SKM-1 treated with dmso at 0.1 percent for 144 hours (cell line): ENCODE measurements around the gene DGKE.

Experiments used
- DNase-seq: peaks from one replicate; lab custom pipeline; 2025; ENCODE audit not compliant: unreplicated experiment; lab: John Stamatoyannopoulos, UW

Gene DGKE

GRCh38 chr17:56833809-56834379, at the start of gene DGKE, which contains the start of gene C17orf67:
Gene DGKE (plus strand): TSS chr17:56834151. CDS start chr17:56834796, 645 bp downstream.
Gene C17orf67 (minus strand): TSS chr17:56833920. CDS start chr17:56815810, 18,110 bp downstream.
- peak; percentile 93 for DNase-seq

GRCh38 chr17:56785405-56785804, 48.5 kb upstream of the DGKE start:
- DNase-seq, result no peak

DNA sequence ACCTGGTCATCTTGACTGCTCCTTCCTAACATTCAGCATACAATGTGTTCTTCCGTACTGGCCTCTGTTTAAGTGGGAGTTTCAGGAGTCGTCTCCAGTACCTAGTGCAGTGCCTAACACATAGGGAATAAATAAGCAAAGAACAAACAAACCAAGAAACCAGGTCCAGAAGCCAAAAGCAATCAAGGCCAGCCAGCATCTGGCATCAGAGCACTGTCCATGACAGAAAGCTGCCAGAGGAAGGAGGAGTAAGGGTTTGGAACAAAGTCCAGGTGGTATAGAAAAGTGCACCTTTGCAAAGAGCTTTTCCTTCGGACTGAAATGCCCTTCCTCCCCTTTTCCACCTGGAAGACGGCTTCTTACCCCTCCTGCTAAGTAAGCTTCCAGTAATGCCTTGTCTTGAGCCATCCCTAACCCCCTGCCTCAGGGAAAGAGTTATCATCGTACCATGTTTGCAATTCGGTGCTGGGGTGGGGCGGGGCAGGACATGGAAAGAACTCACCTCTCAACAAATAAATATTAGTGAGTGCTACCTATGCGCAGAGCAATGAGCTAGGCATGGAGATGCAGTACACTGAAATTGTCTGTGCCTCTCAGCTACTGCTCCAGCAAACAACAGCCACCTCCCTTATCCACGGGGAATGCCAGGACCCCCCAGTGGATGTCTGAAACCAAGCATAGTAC, 47.8 kb upstream of the DGKE start:
- DNase-seq, result no peak

DNA sequence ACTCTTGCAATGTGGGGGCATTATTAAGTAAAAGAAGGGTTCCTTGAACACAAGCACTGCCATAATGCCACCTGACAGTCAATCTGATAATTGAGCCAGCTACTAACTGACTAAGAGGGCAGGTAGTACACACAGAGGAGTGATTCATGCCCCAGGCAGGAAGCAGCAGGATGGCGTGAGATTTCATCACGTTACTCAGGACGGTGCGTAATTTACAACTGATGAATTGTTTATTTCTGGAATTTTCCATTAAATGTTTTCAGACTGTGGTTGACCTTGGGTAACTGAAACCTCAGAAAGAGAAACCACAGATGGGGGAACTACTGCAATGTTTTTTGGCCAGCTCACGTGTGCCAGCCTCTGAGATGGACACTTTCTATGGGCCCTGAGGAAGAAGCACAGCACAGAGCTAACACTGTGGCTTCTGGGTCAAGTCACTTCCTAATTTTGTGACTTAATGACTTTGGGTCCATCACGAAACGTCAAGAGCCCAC, 46.9 kb upstream of the DGKE start:
- DNase-seq, result peak; percentile 94

GRCh38 chr17:56792267-56792666, 41.7 kb upstream of the DGKE start:
- no peak for DNase-seq

GRCh38 chr17:56793531-56793930, 40.4 kb upstream of the DGKE start:
- no peak for DNase-seq

DNA sequence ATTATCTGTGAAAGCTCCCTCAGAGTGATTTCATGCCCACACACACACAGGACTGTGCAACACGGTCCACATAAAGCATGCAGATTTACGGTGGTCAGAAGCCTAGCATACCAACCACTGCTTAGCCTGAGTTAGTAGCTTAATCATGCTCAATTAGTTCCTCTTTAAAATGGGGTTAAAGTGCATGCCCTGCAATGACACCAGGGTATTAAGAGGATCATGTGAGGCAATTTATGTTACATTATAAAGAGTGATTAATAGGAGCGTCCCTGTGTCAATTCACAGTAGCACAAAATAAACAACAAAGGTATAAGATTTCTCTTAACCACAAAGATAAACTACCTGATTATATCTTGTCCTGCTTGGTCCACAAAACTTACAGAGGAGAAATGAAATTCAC, 40.0 kb upstream of the DGKE start:
- DNase-seq, result no peak

- DNase-seq, result no peak
Observed at GRCh38 chr17:56795221-56795865, 38.6 kb upstream of the DGKE start.

- no peak for DNase-seq
Observed at GRCh38 chr17:56796536-56796935, 37.4 kb upstream of the DGKE start.

GRCh38 chr17:56798916-56799315, 35.0 kb upstream of the DGKE start:
- DNase-seq, result no peak

- no peak for DNase-seq
Observed at GRCh38 chr17:56801459-56802178, 32.3 kb upstream of the DGKE start.

DNA sequence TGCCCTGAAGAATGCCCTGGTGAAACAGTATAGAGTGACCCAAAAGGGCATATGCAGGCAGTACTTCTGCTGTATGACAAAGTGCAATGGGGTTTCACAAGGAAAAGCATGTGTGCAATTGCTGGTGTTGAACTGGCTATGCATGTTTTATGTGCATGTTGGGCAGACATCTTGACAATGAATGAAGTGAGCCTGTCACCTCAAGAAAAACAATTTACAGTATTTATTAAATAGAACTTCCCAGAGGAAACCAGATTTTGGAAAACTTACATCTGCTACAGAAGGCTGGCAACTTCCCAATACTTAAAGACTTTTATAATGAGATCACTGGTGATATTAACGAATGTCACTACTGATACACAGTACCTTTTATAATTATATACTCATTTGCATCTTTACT, 30.9 kb upstream of the DGKE start:
- no peak for DNase-seq

GRCh38 chr17:56804454-56804853, 29.5 kb upstream of the DGKE start:
- no peak for DNase-seq

GRCh38 chr17:56806949-56807348, 27.0 kb upstream of the DGKE start:
- DNase-seq, result no peak

GRCh38 chr17:56807723-56808122, 26.2 kb upstream of the DGKE start:
- DNase-seq, result no peak

DNA sequence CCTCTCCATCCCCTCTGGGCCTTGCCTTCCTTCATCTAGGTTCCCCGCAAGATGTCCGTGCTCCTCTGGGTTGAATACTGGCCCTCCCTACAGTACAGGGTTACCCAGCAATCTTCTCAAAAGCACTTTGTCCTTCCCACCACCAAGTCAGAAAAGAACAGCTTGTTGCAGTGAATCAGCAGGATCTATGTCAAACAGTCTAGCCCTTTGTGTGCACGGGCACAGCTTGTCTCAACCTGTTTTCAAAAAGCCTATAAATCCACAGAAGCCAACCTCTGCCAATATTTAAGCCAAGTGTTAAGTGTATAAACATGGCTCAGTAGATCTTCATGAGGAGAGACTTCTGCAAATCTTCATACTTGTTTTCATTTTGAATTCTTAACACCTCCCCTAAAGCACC, 25.4 kb upstream of the DGKE start:
- DNase-seq, result no peak

GRCh38 chr17:56809106-56809819, 24.7 kb upstream of the DGKE start:
- DNase-seq, result no peak

DNA sequence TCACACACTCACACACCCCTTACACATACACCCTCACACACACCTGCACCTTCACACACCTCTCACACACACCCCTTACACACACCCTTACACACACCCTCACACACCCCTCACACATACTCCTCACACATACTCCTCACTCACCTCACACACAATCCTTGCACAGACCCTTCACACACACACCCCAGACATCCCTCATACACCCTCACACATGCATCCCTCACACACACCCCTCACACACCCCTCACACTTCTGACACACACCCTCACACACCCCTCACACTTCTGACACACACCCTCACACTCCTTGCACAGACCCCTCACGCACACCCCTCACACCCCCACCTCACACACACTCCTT, 24.2 kb upstream of the DGKE start:
- DNase-seq, result no peak

- no peak for DNase-seq
Observed at GRCh38 chr17:56810343-56810742, 23.6 kb upstream of the DGKE start.

DNA sequence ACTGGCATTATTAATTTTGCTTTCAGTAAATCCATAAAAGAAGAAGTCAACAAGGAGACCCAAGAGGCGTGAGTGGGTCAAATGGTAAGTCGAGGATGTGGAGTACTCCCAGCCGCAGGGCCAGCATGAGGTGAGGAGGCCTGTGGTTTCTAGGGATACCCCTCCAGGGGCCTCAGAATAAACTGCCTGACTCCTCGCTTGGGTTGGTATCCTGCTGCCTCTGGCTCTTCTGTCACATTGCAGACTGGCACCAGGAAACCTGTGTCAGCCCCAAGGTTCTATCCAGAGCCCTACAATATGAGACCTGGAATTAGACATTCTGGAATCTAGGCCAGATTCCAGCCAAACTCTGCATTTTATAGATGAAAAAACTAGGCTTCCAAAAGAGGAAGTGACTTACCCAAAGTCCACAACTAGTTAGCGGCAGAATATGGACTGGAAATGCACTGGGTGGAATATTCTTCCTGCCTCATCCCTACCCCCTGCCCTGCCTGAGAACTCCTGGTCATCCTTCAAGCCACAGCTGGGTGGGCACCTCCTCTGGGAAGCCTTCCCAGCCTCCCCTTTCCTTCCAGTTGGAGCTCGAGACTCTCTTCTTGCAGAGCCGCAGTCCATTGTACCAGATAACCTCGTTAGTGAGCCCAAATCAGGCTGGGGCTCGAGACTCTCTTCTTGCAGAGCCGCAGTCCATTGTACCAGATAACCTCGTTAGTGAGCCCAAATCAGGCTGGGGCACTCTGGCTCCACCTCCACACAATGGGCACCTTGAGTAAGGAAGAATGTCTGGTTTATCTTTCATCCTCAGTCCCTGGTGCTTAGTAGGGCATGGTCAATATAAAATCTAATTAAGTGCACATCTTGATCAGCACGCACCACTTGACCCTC, 22.8 kb upstream of the DGKE start:
- no peak for DNase-seq
